Ascending aorta (tissue), 2 donors: ENCODE results near the gene OSBPL8. TPM values are rescaled to one million over a fixed set of nuclear protein-coding genes. Genes with fewer than 3 reads are reported as not detected.

Source experiments
- DNase-seq, 2 donors: peaks; one replicate each; pipeline ENCODE4 v3.0.0-alpha.2; 2019; ENCODE audit warnings: low spot score in 2 of 2
- H3K27ac ChIP-seq, 2 donors: fragments of 200-600 bp; sonication (generic); one replicate each; pipeline ENCODE4 v1.5.1; 2016 to 2017; ENCODE audit warnings: mild to moderate bottlenecking in 1 of 2
- H3K27me3 ChIP-seq: fragments of 200-600 bp; sonication (generic); one replicate; pipeline ENCODE4 v1.5.1; 2017
- H3K36me3 ChIP-seq, 2 donors: fragments of 200-600 bp; sonication (generic); one replicate each; pipeline ENCODE4 v1.5.1; 2016
- H3K4me1 ChIP-seq, 2 donors: fragments of 200-600 bp; sonication (generic); one replicate each; pipeline ENCODE4 v1.5.1; 2016 to 2017; ENCODE audit warnings: mild to moderate bottlenecking in 1 of 2
- H3K4me3 ChIP-seq, 2 donors: fragments of 200-600 bp; sonication (generic); one replicate each; pipeline ENCODE4 v1.5.1; 2016 to 2017; ENCODE audit warnings: mild to moderate bottlenecking in 1 of 2
- H3K9me3 ChIP-seq, 2 donors: fragments of 200-600 bp; sonication (generic); one replicate each; pipeline ENCODE4 v1.5.1; 2016
- CTCF ChIP-seq, 3 experiments: fragments of 200-600 bp in 2 of 3; fragments of 450-650 bp in 1 of 3; sonication (generic) in 2 of 3; IDR thresholded peaks; one replicate each; pipeline ENCODE4 v1.5.1; 2016 to 2019; ENCODE audit warnings: antibody characterized with exemption in 3 of 3, mild to moderate bottlenecking in 1 of 3, moderate library complexity in 1 of 3
- intact Hi-C: fragments of 100-400 bp; cut with DNase I; formaldehyde crosslinking; loops from one replicate; pipeline ENCODE4 v1.15.1; 2023
- total RNA-seq: library from RNA; depleted of rRNA; stranded (reverse); fragments of >200 nt; gene quantifications from one replicate; pipeline ENCODE4 v1.1.0, GENCODE V29; 2016

OSBPL8 gene
- total RNA-seq = 18.6 TPM

DNA sequence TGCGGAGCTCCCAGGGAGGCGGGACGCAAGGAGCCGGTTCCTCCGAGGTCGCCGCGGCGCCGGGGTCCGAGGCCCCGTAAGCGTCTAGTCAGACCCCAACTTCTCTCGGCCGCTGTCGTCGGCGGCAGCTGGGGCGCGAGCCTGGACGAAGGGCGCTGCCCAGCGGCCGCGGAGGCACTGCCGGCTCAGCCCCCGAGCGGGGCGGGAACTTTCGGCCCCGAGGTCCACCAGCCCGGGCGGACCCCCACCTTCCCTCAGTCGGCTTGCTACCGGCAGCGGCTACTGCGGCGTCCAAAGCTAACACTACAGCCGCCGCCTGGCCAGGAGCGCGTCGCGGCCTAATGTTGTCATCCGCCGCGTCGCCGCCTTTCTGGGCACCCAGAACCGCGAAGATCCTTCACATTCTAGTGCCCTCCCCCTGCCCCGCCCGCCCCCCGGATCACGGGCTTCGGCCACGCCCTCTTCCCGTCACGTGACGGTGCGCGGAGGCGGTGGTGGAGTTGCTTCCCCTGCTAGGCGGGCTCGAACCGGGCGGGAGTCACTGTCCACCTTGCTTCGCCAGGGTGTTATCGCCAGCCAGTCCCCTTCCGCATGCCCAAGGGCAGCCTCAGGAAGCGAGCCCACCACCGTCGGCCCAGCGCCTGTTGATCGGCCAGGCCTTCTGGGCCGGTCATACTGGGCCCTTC is at the start of gene OSBPL8:
Gene OSBPL8, minus strand, starts transcription at position 372 of the 686 bp plus-strand sequence. CDS start 72,220 bp downstream, outside the sequence.
- peak within 1 kb of the TSS; percentile 71 to 89 for H3K4me3 ChIP-seq
- H3K4me1 ChIP-seq = peaks cover 4 to 9% of the 10 kb centered on the region in 2 donors
- no peaks in the 10 kb centered on the region for H3K36me3 ChIP-seq
- no peaks in the 10 kb centered on the region for H3K27me3 ChIP-seq
- intact Hi-C loops = loop anchor here (1.0 to 10.0 kb wide), 6 partner anchors 205 to 1079 kb away; partner anchors contain the start of genes BBS10, CSRP2, GLIPR1 and NAP1L1
- peak within 1 kb of the TSS; percentile 91 to 95 for H3K27ac ChIP-seq
- peak; percentile 9 to 44 (median 16) for TF ChIP-seq CTCF (IDR thresholded peaks at IDR 0.05)
- no peaks in the 10 kb centered on the region for H3K9me3 ChIP-seq
- peak; percentile 93 to 99 for DNase-seq

DNA sequence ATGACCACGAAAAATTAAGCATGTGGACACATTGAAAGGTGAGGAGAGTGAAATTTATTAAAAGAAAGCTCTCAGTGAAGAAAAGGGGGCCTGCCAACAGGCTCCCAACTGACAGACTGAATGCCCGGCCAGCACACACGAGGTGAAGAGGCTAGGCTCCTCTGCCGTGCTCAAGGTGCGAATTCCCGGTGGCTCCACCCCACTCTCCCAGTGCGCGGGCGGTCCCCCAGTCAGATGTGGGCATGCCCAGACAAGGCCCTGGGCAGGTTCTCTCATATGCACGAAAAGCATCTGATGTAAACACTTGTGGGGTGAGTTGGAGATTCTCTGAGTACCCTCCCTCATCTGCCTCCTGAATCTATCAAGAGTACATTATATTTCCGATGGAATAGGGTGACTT is 48.5 kb upstream of the OSBPL8 start:
- Histone ChIP-seq H3K4me1 (no peaks in the 10 kb centered on the region), H3K27ac (no peak overlapping the region), H3K4me3 (no peak overlapping the region), H3K36me3 (no peaks in the 10 kb centered on the region), H3K27me3 (no peaks in the 10 kb centered on the region), H3K9me3 (no peaks in the 10 kb centered on the region)
- no peak for TF ChIP-seq CTCF (IDR thresholded peaks at IDR 0.05)
- intact Hi-C loops = no loop called here
- no peak for DNase-seq

DNA sequence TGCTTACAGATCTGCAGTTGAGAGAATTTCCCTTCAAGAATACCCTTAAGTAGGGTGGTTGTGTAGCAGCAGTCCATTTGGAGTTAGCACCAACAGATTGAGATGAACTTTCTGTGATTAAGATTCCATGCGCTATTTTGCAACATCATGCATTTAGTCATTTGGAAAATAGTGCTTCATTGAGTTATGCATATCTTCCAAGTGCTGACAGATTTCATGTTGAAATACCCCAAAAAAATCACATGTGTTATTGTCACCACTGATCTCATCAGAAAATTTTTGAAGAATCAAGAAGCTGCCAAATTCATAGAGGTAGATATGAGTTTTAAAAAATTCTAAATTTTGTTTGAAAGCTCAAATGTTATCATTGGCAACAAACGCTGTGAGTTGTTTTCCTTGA is 35.5 kb upstream of the OSBPL8 start:
- TF ChIP-seq CTCF (IDR thresholded peaks at IDR 0.05) = no peak
- Histone ChIP-seq H3K4me1 (no peaks in the 10 kb centered on the region), H3K4me3 (no peak overlapping the region), H3K36me3 (no peaks in the 10 kb centered on the region), H3K9me3 (no peaks in the 10 kb centered on the region), H3K27ac (no peak overlapping the region), H3K27me3 (no peaks in the 10 kb centered on the region)
- intact Hi-C loops = no loop called here
- DNase-seq = no peak

DNA sequence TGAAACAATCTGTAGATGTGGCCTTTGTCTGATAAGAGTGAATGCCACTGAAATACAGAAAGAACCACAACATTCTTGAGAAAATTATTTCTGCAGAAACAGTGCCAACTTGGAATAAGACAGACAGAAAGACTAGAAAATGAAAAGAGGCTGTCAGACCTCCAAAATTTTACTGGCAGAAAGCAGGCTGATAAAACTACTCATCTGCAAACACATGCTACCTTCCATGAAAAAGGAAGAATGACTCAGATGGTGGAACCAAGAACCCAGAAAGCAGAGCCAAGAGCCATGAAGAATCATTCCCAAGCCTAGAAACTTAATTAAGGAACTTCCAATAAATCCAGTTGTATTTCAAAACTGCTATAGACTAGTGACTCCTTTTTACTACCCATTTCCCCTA is 31.9 kb upstream of the OSBPL8 start:
- no peaks in the 10 kb centered on the region for H3K9me3 ChIP-seq
- H3K27ac ChIP-seq = no peak overlapping the region
- no peak for DNase-seq
- intact Hi-C loops = no loop called here
- H3K4me3 ChIP-seq = no peak overlapping the region
- TF ChIP-seq CTCF (IDR thresholded peaks at IDR 0.05) = no peak
- no peaks in the 10 kb centered on the region for H3K4me1 ChIP-seq
- H3K27me3 ChIP-seq = no peaks in the 10 kb centered on the region
- H3K36me3 ChIP-seq = no peaks in the 10 kb centered on the region

DNA sequence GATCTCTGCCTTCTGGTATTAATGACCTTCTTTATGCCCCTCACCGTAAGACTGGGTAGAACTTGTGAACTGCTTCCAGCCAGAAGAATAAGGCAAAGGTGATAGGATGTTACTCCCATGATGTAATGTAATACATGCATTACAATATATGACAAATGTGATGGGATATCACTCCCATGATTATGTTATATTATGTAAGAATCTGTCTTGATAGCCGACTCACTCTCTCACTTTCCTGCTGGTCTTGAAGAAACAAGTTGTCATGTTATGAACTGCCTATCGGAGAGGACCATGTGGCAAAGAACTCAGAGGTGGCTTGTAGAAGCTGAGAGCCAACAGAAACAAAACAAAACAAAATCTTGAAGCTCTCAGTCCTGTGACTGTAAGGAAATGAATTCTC is 30.6 kb upstream of the OSBPL8 start:
- Histone ChIP-seq H3K27me3 (no peaks in the 10 kb centered on the region), H3K9me3 (no peaks in the 10 kb centered on the region), H3K4me3 (no peak overlapping the region), H3K4me1 (no peaks in the 10 kb centered on the region), H3K36me3 (no peaks in the 10 kb centered on the region), H3K27ac (no peak overlapping the region)
- DNase-seq = no peak
- intact Hi-C loops = no loop called here
- no peak for TF ChIP-seq CTCF (IDR thresholded peaks at IDR 0.05)
